H9 (cell line): ENCODE measurements around the gene IGFL2. TPM values are rescaled to one million over a fixed set of nuclear protein-coding genes. Genes with fewer than 3 reads are reported as not detected.

ENCODE experiments used
- DNase-seq: peaks from one replicate; pipeline ENCODE4 v3.0.0-alpha.2; 2017
- H2AFZ ChIP-seq: one replicate; pipeline ENCODE4 v1.6.1; 2013; ENCODE audit warnings: mild to moderate bottlenecking, low read length, control low read depth, moderate library complexity
- H2AK5ac ChIP-seq: 2 replicates; pipeline ENCODE4 v1.6.1; 2013; ENCODE audit warnings: low read length, control low read depth, mixed read lengths; ENCODE audit not compliant: insufficient read length
- H2BK120ac ChIP-seq: one replicate; pipeline ENCODE4 v1.6.1; 2013; ENCODE audit warnings: low read depth, mild to moderate bottlenecking, low read length, control low read depth, inconsistent platforms; ENCODE audit not compliant: poor library complexity, severe bottlenecking
- H2BK12ac ChIP-seq: 2 replicates; pipeline ENCODE4 v1.6.1; 2013; ENCODE audit warnings: low read length, control low read depth, mixed read lengths, low read depth; ENCODE audit not compliant: insufficient read length
- H2BK15ac ChIP-seq: 2 replicates; pipeline ENCODE4 v1.6.1; 2013; ENCODE audit warnings: low read depth, low read length, control low read depth
- H2BK20ac ChIP-seq: one replicate; pipeline ENCODE4 v1.6.1; 2013; ENCODE audit warnings: low read depth, mild to moderate bottlenecking, low read length, control low read depth, inconsistent platforms; ENCODE audit not compliant: poor library complexity, severe bottlenecking
- H2BK5ac ChIP-seq: 2 replicates; pipeline ENCODE4 v1.6.1; 2013; ENCODE audit warnings: low read length, control low read depth, mixed read lengths; ENCODE audit not compliant: insufficient read length
- H3K14ac ChIP-seq: 2 replicates; pipeline ENCODE4 v1.6.1; 2013; ENCODE audit warnings: low read length, control low read depth; ENCODE audit not compliant: insufficient read depth
- H3K18ac ChIP-seq: 2 replicates; pipeline ENCODE4 v1.6.1; 2013; ENCODE audit warnings: low read depth, mild to moderate bottlenecking, mixed read lengths, low read length, control low read depth; ENCODE audit not compliant: insufficient read length
- H3K23ac ChIP-seq: 2 replicates; pipeline ENCODE4 v1.6.1; 2013; ENCODE audit warnings: low read length, control low read depth, mixed read lengths, low read depth; ENCODE audit not compliant: insufficient read length
- H3K23me2 ChIP-seq: 2 replicates; pipeline ENCODE4 v1.6.1; 2013; ENCODE audit warnings: low read depth, mild to moderate bottlenecking, mixed read lengths, low read length, control low read depth; ENCODE audit not compliant: insufficient read length, poor library complexity, severe bottlenecking
- H3K27ac ChIP-seq: 2 replicates; pipeline ENCODE4 v1.5.1; 2013; ENCODE audit warnings: low read length, control low read depth, mixed read lengths, low read depth; ENCODE audit not compliant: insufficient read length
- H3K27me3 ChIP-seq: 2 replicates; pipeline ENCODE4 v1.6.1; 2013; ENCODE audit warnings: low read length, control low read depth, inconsistent platforms; ENCODE audit not compliant: insufficient read depth
- H3K4ac ChIP-seq: 2 replicates; pipeline ENCODE4 v1.6.1; 2013; ENCODE audit warnings: low read depth, mild to moderate bottlenecking, control low read depth, inconsistent platforms, low read length, moderate library complexity
- H3K4me1 ChIP-seq: 2 replicates; pipeline ENCODE4 v1.6.1; 2013; ENCODE audit warnings: low read length, control low read depth, inconsistent platforms; ENCODE audit not compliant: insufficient read depth
- H3K4me2 ChIP-seq: 2 replicates; pipeline ENCODE4 v1.6.1; 2013; ENCODE audit warnings: low read length, control low read depth, mixed read lengths; ENCODE audit not compliant: insufficient read length, insufficient read depth
- H3K56ac ChIP-seq: 2 replicates; pipeline ENCODE4 v1.6.1; 2013; ENCODE audit warnings: low read depth, mild to moderate bottlenecking, mixed read lengths, low read length, control low read depth; ENCODE audit not compliant: insufficient read length
- H3K79me1 ChIP-seq: 2 replicates; pipeline ENCODE4 v1.6.1; 2013; ENCODE audit warnings: low read depth, mild to moderate bottlenecking, moderate library complexity, low read length, control low read depth, inconsistent platforms; ENCODE audit not compliant: insufficient read depth, poor library complexity, severe bottlenecking
- H3K79me2 ChIP-seq: 2 replicates; pipeline ENCODE4 v1.6.1; 2013; ENCODE audit warnings: low read length, control low read depth, inconsistent platforms; ENCODE audit not compliant: insufficient read depth
- H3K9ac ChIP-seq: 2 replicates; pipeline ENCODE4 v1.6.1; 2013; ENCODE audit warnings: low read length, control low read depth, mixed read lengths; ENCODE audit not compliant: insufficient read length; ENCODE audit errors: extremely low read depth
- H3K9me3 ChIP-seq: one replicate; pipeline ENCODE4 v1.6.1; 2013; ENCODE audit warnings: low read depth, low read length, inconsistent platforms; ENCODE audit not compliant: control insufficient read depth
- H3T11ph ChIP-seq: one replicate; pipeline ENCODE4 v1.6.1; 2013; ENCODE audit warnings: mild to moderate bottlenecking, low read length, control low read depth, inconsistent platforms
- H4K20me1 ChIP-seq: one replicate; pipeline ENCODE4 v1.6.1; 2013; ENCODE audit not compliant: control insufficient read depth, insufficient read length, insufficient read depth
- H4K5ac ChIP-seq: 2 replicates; pipeline ENCODE4 v1.6.1; 2013; ENCODE audit warnings: low read depth, mild to moderate bottlenecking, mixed read lengths, low read length, control low read depth; ENCODE audit not compliant: insufficient read length
- H4K8ac ChIP-seq: replicated peaks from 2 replicates; pipeline ENCODE4 v1.6.1; 2013; ENCODE audit warnings: low read length, control low read depth, mixed read lengths, low read depth; ENCODE audit not compliant: insufficient read length
- H4K91ac ChIP-seq: 2 replicates; pipeline ENCODE4 v1.6.1; 2013; ENCODE audit warnings: low read depth, mild to moderate bottlenecking, moderate library complexity, mixed read lengths, low read length, control low read depth; ENCODE audit not compliant: insufficient read length
- H3K27ac Mint-ChIP-seq, 3 experiments: 2 replicates in 2 of 3; 3 replicates in 1 of 3; pipeline ENCODE4 v1.8.0; 2020 to 2021; ENCODE audit warnings: mixed read lengths in 3 of 3, mild to moderate bottlenecking in 1 of 3, moderate library complexity in 1 of 3
- H3K27me3 Mint-ChIP-seq: 2 replicates; pipeline ENCODE4 v1.8.0; 2021; ENCODE audit warnings: low read depth, mild to moderate bottlenecking, moderate library complexity, mixed read lengths
- H3K36me3 Mint-ChIP-seq, 3 experiments: 2 replicates in 2 of 3; 3 replicates in 1 of 3; pipeline ENCODE4 v1.8.0; 2020 to 2021; ENCODE audit warnings: low read depth in 3 of 3, mixed read lengths in 3 of 3; ENCODE audit not compliant: insufficient read depth in 1 of 3
- H3K4me1 Mint-ChIP-seq, 2 experiments: 2 replicates each; pipeline ENCODE4 v1.8.0; 2020; ENCODE audit warnings: mixed read lengths in 2 of 2
- H3K4me3 Mint-ChIP-seq, 2 experiments: 2 replicates in 1 of 2; 3 replicates in 1 of 2; pipeline ENCODE4 v1.8.0; 2020 to 2021; ENCODE audit warnings: mild to moderate bottlenecking in 2 of 2, mixed read lengths in 2 of 2, moderate library complexity in 1 of 2
- H3K9me3 Mint-ChIP-seq, 2 experiments: 2 replicates in 1 of 2; 3 replicates in 1 of 2; pipeline ENCODE4 v1.8.0; 2020; ENCODE audit warnings: mild to moderate bottlenecking in 2 of 2, mixed read lengths in 2 of 2, moderate library complexity in 1 of 2
- WGBS: extraction: QIAGEN DNeasy Blood & Tissue Kit; methylation state at CpG from one replicate; pipeline ENCODE4 v1.1.7; 2013; ENCODE audit warnings: missing lambda C conversion rate, low lambda C conversion rate, mixed read lengths; ENCODE audit not compliant: insufficient read length; ENCODE audit errors: extremely low coverage; 5-methylcytosine and 5-hydroxymethylcytosine counted together
- total RNA-seq: library from RNA; stranded (reverse); gene quantifications from 2 replicates; pipeline ENCODE4 v1.2.1, GENCODE V29; 2021
- TF ChIP-seq, protein P1 (sequence below): fragments of 200-600 bp; sonication (generic); conservative IDR thresholded peaks from 3 replicates; pipeline ENCODE4 v1.8.0; 2021; ENCODE audit warnings: antibody characterized with exemption, mild to moderate bottlenecking

IGFL2 gene
- total RNA-seq, 1 experiment from 2014 or later = not detected

DNA sequence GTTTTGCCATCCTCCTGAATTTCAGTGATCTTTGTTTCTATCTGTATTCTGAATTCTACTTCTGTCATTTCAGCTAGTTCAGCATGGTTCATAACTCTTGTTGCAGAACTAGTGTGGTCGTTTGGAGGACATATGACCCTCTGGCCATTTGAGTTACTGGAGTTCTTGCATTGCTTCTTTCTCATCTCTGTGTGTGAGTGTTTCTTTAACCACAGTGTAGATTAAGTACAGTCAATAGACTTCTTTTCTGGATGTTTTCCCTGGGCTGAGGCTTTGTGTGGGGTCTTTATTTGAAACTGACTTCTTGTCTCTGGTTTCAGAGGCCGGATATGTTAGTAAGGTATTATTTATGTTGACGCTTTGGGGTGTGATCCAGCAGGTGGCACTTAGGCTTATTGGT is 14.7 kb downstream of the IGFL2 start:
- H2AK5ac ChIP-seq = no peak overlapping the region
- H3K4me3 Mint-ChIP-seq = no peak overlapping the region
- H4K91ac ChIP-seq = no peak overlapping the region
- no peaks in the 10 kb centered on the region for H3K9me3 ChIP-seq
- H3K23ac ChIP-seq = no peak overlapping the region
- no peaks in the 10 kb centered on the region for H4K20me1 ChIP-seq
- no peaks in the 10 kb centered on the region for H3K27me3 ChIP-seq
- peaks cover 8 to 17% of the 10 kb centered on the region in 2 experiments for H3K9me3 Mint-ChIP-seq
- no peaks in the 10 kb centered on the region; the same call in 1 of the 2 replicates for H3K4me1 ChIP-seq
- H4K8ac ChIP-seq = no peak overlapping the region
- no peak overlapping the region for H3T11ph ChIP-seq
- no peak overlapping the region for H3K14ac ChIP-seq
- no peak overlapping the region for H3K4me2 ChIP-seq
- H3K4me1 Mint-ChIP-seq = peaks cover 5 to 7% of the 10 kb centered on the region in 2 experiments
- no peaks in the 10 kb centered on the region for H3K79me2 ChIP-seq
- no peak overlapping the region for H3K9ac ChIP-seq
- no peak overlapping the region for H2BK120ac ChIP-seq
- no peak overlapping the region for H3K18ac ChIP-seq
- H2AFZ ChIP-seq = no peak overlapping the region
- no peak overlapping the region for H2BK12ac ChIP-seq
- H3K4ac ChIP-seq = no peak overlapping the region
- H3K23me2 ChIP-seq = no peaks in the 10 kb centered on the region
- DNase-seq = no peak
- no peak overlapping the region for H3K27ac ChIP-seq
- TF ChIP-seq, protein P1, sequence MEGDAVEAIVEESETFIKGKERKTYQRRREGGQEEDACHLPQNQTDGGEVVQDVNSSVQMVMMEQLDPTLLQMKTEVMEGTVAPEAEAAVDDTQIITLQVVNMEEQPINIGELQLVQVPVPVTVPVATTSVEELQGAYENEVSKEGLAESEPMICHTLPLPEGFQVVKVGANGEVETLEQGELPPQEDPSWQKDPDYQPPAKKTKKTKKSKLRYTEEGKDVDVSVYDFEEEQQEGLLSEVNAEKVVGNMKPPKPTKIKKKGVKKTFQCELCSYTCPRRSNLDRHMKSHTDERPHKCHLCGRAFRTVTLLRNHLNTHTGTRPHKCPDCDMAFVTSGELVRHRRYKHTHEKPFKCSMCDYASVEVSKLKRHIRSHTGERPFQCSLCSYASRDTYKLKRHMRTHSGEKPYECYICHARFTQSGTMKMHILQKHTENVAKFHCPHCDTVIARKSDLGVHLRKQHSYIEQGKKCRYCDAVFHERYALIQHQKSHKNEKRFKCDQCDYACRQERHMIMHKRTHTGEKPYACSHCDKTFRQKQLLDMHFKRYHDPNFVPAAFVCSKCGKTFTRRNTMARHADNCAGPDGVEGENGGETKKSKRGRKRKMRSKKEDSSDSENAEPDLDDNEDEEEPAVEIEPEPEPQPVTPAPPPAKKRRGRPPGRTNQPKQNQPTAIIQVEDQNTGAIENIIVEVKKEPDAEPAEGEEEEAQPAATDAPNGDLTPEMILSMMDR = no peak
- H2BK20ac ChIP-seq = no peak overlapping the region
- H3K27ac Mint-ChIP-seq = no peak overlapping the region
- no peak overlapping the region for H2BK15ac ChIP-seq
- peaks cover 32% of the 10 kb centered on the region for H3K27me3 Mint-ChIP-seq
- no peak overlapping the region for H4K5ac ChIP-seq
- WGBS = no CpG with 5 or more reads among the region's 3 CpGs
- no peak overlapping the region for H3K56ac ChIP-seq
- H2BK5ac ChIP-seq = no peak overlapping the region
- no peaks in the 10 kb centered on the region for H3K79me1 ChIP-seq
- H3K36me3 Mint-ChIP-seq = no peaks in the 10 kb centered on the region; a peak in 3 of 7 replicates
